ENCODE data around the gene CMTR1.
"Not testable (repeated sequence)": the region's sequence is repeated elsewhere in the genome, so short reads cannot be mapped to it uniquely, and the experiment has no call there.

The CMTR1 gene

GRCh38 chr6:37432916-37433656, at the start of gene CMTR1:
Gene CMTR1 (plus strand): TSS chr6:37433221. CDS start chr6:37435630, 2,409 bp downstream.
- FAIRE-seq (no peak), DNase-seq (ENCODE audit: insufficient read length, low spot score) (peak; percentile 86)

DNA sequence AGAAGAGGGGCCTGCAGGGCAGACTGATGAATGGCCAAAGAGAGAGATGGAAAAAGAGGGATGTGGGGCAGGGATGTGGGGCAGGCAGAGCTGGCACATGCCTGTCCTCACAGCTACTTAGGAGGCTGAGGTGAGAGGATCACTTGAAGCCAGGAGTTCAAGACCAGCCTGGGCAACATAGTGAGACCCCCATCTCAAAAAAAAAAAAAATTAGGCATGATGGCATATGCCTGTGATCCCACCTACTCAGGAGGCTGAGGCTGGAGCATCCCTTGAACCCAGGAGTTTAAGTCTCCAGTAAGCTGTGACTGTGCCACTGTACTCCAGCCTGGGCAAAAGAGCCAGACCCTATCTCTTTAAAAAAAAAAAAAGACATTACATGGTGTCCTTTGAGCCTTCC, 44.4 kb upstream of the CMTR1 start:
- FAIRE-seq, result no peak

DNA sequence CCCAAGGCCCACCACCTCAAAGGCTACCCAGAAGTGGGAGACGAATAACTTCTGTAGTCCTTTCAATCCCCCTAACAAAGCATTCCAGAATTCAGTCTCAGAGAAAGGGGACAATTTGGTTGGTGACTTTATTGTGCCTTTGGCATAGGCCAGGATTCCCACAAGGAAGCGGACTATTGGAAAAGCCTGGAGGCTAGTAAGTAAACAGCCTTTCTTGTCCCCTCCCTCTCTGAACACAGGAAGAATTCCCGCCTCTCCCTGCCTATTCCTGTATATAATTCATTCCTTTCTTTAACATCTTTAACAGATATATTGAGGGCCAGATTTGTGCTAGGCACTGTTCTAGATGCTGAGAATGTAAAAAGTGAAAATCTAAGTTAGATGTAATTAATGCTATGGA, 43.2 kb upstream of the CMTR1 start:
- no peak for DNase-seq (ENCODE audit: insufficient read length, low spot score)
- no peak for FAIRE-seq

More for the DNA sequence above, 44.4 kb upstream of the CMTR1 start:
- no peak for DNase-seq (ENCODE audit: insufficient read length, low spot score)

DNA sequence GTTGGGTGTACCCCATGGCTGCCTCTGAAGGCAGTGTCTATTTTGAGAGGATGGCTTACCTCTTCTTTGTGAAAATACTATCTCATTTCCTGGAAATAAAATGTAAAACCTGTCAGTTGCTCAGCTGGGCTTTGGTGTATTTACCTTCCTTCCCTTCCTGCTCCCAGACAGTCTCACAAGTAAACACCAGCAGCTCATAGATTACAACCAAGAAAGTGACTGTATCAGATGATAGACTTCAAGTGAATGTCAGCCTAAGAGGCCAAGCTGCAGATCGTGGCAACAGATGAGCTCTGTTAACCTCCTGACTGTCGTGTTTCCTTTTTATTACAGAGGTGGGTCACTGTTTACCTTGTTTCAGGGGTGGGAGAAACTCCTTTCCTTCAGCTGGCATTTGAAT, 41.9 kb upstream of the CMTR1 start:
- FAIRE-seq, result no peak
- no peak for DNase-seq (ENCODE audit: insufficient read length, low spot score)

- no peak for FAIRE-seq
- DNase-seq (ENCODE audit: insufficient read length, low spot score), result no peak
Observed at GRCh38 chr6:37392821-37393220, 40.2 kb upstream of the CMTR1 start.

- FAIRE-seq, result no peak
- no peak for DNase-seq (ENCODE audit: insufficient read length, low spot score)
Observed at GRCh38 chr6:37393381-37393929, 39.6 kb upstream of the CMTR1 start.

DNA sequence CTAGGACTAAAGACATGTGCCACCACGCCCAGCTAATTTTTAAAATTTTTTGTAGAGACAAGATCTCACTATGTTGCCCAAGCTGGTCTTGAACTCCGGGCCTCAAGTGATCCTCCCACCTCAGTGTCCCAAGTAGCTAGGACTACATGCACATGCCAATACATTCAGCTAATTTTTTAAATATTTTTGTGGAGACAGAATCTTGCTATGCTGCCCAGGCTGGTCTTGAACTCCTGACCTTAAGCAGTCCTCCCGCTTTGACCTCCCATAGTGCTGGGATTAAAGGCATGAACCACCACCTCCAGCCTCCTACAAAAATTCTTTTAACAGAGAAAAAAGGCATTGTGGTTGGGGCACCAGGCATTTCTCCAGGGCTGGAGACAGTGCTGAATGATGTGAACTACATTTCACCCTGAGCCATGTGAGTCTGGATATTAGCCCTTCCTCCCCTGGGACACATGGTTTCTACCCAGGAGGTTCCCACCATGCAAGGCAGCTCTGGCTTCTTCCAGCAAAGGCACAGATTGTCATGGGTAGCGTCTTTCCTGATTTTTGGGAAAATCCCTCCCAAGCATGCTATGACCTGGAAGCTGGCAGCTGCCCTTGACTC, 36.3 kb upstream of the CMTR1 start:
- FAIRE-seq, result no peak

DNA sequence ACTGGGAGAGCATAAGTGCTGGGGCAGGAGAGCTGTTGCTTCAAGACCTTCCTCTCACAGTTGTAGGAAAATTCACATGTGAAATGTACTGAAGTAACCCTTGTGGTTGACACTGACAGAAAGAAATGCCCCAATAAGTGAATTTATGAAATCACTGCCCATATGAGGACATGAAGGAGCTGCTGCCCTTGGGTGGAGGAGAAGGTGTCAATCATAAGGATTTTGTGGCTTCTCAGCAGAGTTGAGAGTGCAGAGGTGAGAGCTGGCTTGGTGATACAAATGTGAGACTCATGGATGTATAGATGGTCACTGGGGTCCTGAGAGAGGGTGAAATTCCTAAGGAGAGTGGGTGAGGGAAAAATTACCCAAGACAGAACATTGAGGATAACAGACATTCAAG, 33.9 kb upstream of the CMTR1 start:
- no peak for FAIRE-seq
- DNase-seq (ENCODE audit: insufficient read length, low spot score), result no peak

More for the DNA sequence above, 36.3 kb upstream of the CMTR1 start:
- DNase-seq (ENCODE audit: insufficient read length, low spot score), result no peak

- FAIRE-seq (no peak), DNase-seq (ENCODE audit: insufficient read length, low spot score) (no peak)
Observed at GRCh38 chr6:37399795-37400490, 33.1 kb upstream of the CMTR1 start.

DNA sequence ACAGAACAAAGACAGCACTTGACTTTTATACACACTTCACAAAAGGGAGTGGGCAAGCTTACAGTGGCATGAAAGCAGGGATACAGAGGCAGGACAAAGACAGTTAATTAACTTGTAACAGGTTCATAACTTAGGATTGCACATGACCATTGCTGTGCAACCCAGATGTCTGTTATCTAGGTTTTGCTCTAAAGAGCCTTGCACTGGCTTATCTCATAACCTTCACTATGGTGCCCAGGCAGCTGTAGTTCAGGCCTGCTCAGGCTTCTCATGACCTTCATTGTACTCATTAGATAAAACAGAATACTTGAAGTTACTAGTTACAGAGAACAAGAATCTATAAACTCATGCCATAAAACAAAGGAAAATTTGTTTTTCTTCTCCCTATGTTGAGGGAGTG, 31.4 kb upstream of the CMTR1 start:
- not testable (repeated sequence) for FAIRE-seq; DNase-seq (ENCODE audit: insufficient read length, low spot score)

GRCh38 chr6:37406726-37407341, 26.2 kb upstream of the CMTR1 start:
- DNase-seq (ENCODE audit: insufficient read length, low spot score) (no peak), FAIRE-seq (no peak)

DNA sequence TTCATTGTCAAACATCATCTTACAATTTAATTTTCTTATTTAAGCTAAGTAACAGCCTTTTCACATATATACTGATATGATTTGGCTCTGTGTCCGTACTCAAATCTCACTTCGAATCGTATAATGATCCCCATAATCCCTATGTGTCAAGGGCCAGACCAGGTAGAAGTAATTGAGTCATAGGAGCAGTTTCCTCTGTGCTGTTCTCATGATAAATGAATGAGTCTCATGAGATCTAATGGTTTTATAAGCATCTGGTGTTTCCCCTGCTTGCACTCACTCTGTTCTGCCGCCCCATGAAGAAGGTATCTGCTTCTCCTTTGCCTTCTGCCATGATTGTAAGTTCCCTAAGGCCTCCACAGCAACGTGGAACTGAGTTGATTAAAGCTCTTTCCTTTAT, 25.1 kb upstream of the CMTR1 start:
- FAIRE-seq (no peak), DNase-seq (ENCODE audit: insufficient read length, low spot score) (no peak)

DNA sequence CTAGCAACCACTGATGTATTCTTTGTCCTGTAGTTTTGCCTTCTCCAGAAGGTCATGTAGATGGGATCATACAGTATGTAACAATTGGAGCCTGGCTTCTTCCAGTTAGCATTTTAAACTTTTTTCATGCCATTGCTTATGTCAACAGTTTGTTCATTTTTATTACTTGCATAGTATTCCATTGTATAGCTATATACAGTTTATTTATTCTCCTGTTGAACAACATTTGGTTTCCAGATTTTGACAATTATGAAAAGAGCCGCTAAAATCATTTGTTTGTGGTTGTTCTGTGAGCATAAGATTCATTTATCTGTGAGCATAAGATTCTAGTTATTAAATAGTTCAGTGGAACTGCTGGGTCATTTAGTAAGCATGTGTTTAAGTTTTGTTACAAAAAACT, 23.5 kb upstream of the CMTR1 start:
- FAIRE-seq, result no peak
- no peak for DNase-seq (ENCODE audit: insufficient read length, low spot score)

DNA sequence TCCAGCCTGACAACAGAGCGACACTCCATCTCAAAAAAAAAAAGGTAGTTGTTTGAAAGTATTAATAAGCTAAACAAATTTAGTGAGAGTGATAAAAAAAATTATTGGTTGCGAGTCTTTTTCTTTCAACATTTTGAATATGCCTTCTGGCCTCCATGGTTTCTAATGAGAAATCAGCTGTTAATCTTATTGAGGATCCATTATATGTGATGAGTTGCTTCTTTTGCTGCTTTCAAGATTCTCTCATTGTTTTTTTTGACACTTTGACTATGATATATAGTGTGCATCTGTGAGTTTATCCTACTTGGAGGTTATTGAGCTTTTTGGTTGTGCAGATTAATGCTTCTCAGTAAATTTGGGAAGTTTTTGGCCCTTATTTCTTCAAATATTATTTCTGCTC, 15.6 kb upstream of the CMTR1 start:
- no peak for DNase-seq (ENCODE audit: insufficient read length, low spot score)
- no peak for FAIRE-seq

DNA sequence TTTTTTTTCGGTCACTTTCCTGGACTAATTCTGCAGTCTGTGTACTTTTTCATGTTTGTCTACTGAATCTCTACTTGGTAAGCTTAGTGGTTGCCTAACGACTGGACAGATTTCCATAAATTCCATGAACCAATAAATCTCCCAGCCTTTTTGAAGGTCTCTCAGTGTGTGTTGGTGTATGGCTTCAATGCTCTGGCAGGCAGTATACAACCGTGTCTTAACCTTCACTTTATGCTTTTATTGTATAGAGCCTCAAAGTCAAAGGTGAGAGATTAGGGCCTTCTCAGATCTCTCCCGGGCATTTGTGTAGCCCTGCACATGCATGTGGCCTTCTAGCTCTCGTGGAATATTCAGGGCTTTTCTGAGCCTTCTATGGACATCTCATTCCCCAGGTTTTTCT, 14.3 kb upstream of the CMTR1 start:
- DNase-seq (ENCODE audit: insufficient read length, low spot score) (no peak), FAIRE-seq (no peak)

DNA sequence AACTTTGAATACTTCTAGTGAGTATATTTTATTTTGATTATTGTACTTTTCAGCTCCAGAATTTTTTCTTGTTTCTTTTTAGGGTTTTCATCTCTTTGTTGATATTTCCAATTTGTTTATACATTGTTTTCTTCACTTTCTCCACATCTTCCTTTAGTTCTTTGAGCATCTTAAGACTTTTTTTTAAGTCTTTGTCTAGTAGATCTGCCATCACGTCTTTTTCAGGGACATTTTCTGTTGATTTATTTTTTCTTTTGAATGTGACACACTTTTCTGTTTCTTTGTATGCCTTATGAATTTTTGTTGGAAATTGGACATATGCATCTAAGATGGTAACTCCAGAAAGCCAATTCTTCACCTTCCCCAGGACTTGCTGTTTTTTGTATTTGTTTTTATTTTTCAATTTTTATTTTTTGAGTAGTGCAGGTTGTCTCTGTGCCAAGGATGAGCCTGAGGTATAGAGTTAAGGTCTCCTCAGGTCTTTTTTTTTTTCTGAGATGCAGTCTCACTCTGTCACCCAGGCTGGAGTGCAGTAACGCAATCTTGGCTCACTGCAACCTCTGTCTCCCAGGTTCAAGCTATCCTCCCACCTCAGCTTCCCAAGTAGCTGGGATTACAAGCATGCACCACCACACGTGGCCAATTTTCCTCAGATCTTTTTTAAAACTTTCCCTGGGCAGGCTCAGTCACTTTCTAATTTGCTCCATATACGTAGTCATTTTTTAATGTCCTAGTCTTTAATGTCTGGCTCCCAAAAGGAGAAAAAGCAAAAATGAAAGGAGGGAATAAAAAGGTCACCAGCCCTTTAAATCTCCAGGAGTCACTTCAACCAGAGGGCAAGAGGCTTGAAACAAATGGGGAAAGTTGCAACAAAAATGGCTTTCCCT, 6.7 kb upstream of the CMTR1 start:
- no peak for DNase-seq (ENCODE audit: insufficient read length, low spot score)
- no peak for FAIRE-seq

GRCh38 chr6:37426945-37427510, 6.0 kb upstream of the CMTR1 start:
- FAIRE-seq, result no peak
- DNase-seq (ENCODE audit: insufficient read length, low spot score), result no peak

DNA sequence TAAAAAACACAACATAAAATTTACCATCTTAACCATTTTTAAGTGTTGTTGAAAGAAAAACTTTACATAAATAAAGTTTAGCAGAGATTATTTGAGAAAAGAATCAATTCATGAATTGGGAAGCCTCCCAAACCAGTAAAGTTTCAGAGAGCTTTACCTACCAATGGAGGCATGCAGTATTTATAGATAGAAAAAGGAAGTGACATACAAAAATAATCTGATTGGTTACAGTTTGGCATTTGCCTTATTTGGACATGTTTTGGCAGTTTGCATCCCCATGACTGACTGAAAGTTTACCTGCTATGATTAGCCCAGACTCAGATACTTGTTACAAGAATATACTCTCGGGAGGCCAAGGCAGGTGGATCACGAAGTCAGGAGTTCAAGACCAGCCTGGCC, 3.7 kb upstream of the CMTR1 start:
- FAIRE-seq (no peak), DNase-seq (ENCODE audit: insufficient read length, low spot score) (no peak)

DNA sequence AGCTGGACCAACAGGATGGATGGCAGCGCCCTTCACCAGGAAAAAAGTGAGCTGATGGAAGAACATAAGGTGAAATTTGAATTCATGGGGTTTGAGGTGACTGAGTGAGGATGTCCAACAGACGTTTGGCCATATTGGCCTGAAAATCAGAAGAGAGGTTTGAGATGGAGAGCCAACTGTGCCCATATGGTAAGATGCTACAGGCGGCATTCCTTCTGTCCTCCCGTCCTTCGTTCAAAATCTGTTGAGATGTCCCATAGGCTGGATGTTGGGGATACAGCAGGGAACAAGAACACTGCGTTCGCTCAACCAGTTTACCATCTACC, 468 bp upstream of the CMTR1 start:
- FAIRE-seq, result peak; percentile 90
- DNase-seq (ENCODE audit: insufficient read length, low spot score), result no peak

- FAIRE-seq (peak; percentile 80), DNase-seq (ENCODE audit: insufficient read length, low spot score) (peak; percentile 9)
Observed at GRCh38 chr6:37433657-37434271, 743 bp downstream of the CMTR1 start.

Measured in GM19239 (cell line).